Gastrocnemius medialis (tissue), 4 donors: ENCODE data around the gene PRDM2.

Source experiments
- POLR2A ChIP-seq, 2 donors: fragments of 450-650 bp; IDR thresholded peaks; one replicate each; pipeline ENCODE4 v1.6.1; 2017; ENCODE audit warnings: antibody characterized with exemption in 2 of 2, mild to moderate bottlenecking in 2 of 2, moderate library complexity in 2 of 2
- TF ChIP-seq, protein P1 (sequence below), 5 experiments: fragments of 450-650 bp in 3 of 5; fragments of 200-600 bp in 2 of 5; sonication (generic) in 2 of 5; IDR thresholded peaks in 4 of 5; conservative IDR thresholded peaks in 1 of 5; 1 replicate in 4 of 5; 2 replicates in 1 of 5; pipeline ENCODE4 v1.5.1; 2016 to 2019; ENCODE audit warnings: antibody characterized with exemption in 5 of 5, mild to moderate bottlenecking in 3 of 5, moderate library complexity in 3 of 5

DNA sequence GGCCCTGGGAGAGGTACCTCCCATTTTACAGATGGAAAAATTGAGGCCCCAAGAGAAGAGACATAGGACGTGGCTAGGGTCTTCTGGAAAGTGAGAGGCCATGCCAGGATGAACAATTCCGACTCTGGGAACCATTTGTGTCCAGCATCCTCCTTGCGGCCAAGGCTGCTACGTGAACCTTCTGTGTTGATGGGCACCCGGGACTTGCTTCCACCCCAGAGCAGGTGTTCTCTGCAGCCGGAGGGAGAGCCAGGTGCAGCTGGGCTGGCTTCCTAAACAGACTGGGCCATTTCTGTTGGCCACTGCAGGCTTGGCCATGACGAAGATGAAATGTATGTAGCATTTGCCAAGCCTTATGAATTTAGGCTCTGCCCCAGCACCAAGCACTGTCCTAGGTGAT is 118.9 kb downstream of the PRDM2 start:
- TF ChIP-seq, protein P1, sequence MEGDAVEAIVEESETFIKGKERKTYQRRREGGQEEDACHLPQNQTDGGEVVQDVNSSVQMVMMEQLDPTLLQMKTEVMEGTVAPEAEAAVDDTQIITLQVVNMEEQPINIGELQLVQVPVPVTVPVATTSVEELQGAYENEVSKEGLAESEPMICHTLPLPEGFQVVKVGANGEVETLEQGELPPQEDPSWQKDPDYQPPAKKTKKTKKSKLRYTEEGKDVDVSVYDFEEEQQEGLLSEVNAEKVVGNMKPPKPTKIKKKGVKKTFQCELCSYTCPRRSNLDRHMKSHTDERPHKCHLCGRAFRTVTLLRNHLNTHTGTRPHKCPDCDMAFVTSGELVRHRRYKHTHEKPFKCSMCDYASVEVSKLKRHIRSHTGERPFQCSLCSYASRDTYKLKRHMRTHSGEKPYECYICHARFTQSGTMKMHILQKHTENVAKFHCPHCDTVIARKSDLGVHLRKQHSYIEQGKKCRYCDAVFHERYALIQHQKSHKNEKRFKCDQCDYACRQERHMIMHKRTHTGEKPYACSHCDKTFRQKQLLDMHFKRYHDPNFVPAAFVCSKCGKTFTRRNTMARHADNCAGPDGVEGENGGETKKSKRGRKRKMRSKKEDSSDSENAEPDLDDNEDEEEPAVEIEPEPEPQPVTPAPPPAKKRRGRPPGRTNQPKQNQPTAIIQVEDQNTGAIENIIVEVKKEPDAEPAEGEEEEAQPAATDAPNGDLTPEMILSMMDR (IDR thresholded peaks at IDR 0.05 in 4 of 5, conservative IDR thresholded peaks at IDR 0.05 in 1 of 5) = no peak
- no peak for TF ChIP-seq POLR2A (IDR thresholded peaks at IDR 0.05)
